Stimulated activated naive CD8-positive, alpha-beta T cell treated with anti-CD3 and anti-CD28 coated beads, Interleukin-15, amount 100 ng/mL, for 72 hours (primary cell): ENCODE data around the gene SPOCK1.

Source experiments
- ATAC-seq: fragments of 150-1000 bp; cut with Tn5 transposase; 2 replicates; pipeline ENCODE4 v1.10.0; 2021; ENCODE audit warnings: mild to moderate bottlenecking, moderate library complexity
- DNase-seq, 2 donors: peaks; one replicate each; pipeline ENCODE4 v3.0.0; 2021 to 2022
- H3K27ac Mint-ChIP-seq, 2 donors: one replicate each; pipeline ENCODE4 v1.8.0; 2022; ENCODE audit warnings: mild to moderate bottlenecking in 2 of 2, mixed read lengths in 2 of 2, moderate library complexity in 2 of 2
- H3K27me3 Mint-ChIP-seq: one replicate; pipeline ENCODE4 v1.8.0; 2022; ENCODE audit warnings: mixed read lengths
- H3K4me1 Mint-ChIP-seq: one replicate; pipeline ENCODE4 v1.8.0; 2022; ENCODE audit warnings: mild to moderate bottlenecking, mixed read lengths
- H3K4me3 Mint-ChIP-seq, 2 donors: one replicate each; pipeline ENCODE4 v1.8.0; 2022; ENCODE audit warnings: mild to moderate bottlenecking in 2 of 2, mixed read lengths in 2 of 2, moderate library complexity in 1 of 2
- H3K9me3 Mint-ChIP-seq, 2 donors: one replicate each; pipeline ENCODE4 v1.8.0; 2022; ENCODE audit warnings: mixed read lengths in 2 of 2

SPOCK1 gene

DNA sequence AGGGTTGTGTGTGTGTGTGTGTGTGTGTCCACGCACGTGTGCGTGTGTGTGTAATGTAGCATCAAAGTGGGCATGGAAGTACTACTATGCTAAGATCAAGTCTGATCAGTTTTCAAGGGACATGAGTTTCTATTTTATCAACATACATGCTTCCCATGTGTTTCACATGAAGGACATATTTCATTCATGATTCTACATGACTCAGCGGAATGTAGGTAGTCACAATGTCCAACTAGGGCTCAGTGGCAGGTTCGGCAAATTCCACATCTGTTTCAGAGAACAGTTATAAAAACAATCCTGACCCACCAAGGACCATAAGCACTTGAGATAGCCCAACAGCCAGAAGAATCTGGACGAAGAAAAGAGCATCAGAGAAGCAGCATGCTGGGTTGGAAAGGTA is 148.3 kb downstream of the SPOCK1 start:
- H3K27ac Mint-ChIP-seq, result no peak overlapping the region
- DNase-seq (no peak), ATAC-seq (no peak)
- H3K9me3 Mint-ChIP-seq, result no peaks in the 10 kb centered on the region
- H3K4me3 Mint-ChIP-seq, result no peak overlapping the region
- H3K27me3 Mint-ChIP-seq, result peaks cover 23% of the 10 kb centered on the region
- no peaks in the 10 kb centered on the region for H3K4me1 Mint-ChIP-seq

GRCh38 chr5:137348759-137349158 is 150.4 kb downstream of the SPOCK1 start:
- Mint-ChIP-seq H3K4me3 (no peak overlapping the region), H3K9me3 (no peaks in the 10 kb centered on the region), H3K27ac (no peak overlapping the region), H3K27me3 (peaks cover 14% of the 10 kb centered on the region), H3K4me1 (no peaks in the 10 kb centered on the region)
- DNase-seq (no peak), ATAC-seq (no peak)

- DNase-seq, result no peak
- Mint-ChIP-seq H3K27me3 (peaks cover 12% of the 10 kb centered on the region), H3K4me3 (no peak overlapping the region), H3K27ac (no peak overlapping the region), H3K4me1 (no peaks in the 10 kb centered on the region), H3K9me3 (no peaks in the 10 kb centered on the region)
- ATAC-seq, result no peak
Observed at GRCh38 chr5:137347865-137348264, 151.3 kb downstream of the SPOCK1 start.

DNA sequence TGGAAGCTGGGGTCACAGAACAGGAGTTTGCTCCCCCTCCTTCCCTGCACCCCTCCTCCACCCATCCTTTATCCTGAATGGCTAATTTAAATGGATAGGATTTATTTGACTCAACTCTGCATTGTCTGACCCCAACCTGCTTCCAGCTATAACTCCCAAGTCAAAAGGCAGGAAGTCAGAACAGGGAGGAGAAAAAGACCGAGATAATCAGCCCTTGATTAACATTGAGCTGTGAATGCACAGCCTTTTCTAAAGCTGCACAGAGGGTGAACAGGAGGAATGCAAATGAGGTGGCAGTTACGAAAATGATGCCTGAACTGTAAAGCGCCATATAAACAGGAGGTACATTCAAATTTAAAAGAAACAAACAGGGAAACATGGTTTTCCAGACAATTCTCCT is 152.8 kb downstream of the SPOCK1 start:
- Mint-ChIP-seq H3K4me3 (no peak overlapping the region), H3K9me3 (no peaks in the 10 kb centered on the region), H3K4me1 (no peaks in the 10 kb centered on the region), H3K27ac (no peak overlapping the region), H3K27me3 (peaks cover 12% of the 10 kb centered on the region)
- DNase-seq (no peak), ATAC-seq (no peak)

DNA sequence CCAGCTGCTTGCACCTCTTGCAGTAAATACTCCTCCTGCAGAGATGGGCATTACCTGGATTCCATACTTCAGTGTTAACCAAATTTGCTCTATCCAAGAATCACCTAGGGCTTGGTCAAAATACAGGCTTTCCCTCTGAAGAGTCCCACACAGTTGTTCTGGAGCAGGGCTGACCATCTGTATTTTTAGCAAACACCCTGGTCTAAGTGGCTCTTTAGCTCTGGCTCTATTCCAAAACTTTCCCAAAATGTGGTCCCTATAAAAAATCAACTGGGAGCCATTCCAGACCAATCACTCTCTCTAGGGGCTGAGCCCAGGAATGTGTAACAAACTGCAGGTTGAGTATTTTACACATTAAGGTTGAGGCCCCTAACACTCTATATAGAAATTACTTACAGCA is 153.7 kb downstream of the SPOCK1 start:
- ATAC-seq, result no peak
- H3K27ac Mint-ChIP-seq, result no peak overlapping the region

DNA sequence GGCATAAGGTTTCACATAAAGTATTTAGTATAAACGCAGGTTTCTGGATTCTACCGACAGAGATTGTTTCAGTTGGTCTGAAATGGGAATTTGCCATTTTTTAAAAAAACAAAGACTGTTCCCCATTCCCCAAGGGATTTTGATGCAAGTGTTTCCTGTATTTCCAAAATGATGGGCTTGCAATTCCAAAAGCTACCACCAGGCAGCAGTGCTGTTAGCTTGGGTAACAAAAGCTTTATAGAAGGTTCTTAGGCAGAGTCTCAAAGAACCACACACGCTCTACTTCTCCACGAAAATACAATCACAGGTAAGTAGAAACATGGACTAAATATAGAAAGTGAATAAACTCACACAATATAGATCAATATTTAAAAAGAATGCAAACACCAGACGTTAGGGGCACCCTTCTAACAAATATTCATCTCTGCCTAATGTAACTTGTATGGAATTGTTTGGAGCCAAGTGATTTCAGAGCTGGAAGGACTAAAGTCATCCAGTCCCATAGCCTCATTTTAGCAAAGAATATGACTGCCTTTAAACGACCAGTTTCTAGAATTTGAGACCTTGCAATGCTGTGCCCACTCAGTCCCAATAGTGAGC is 154.3 kb downstream of the SPOCK1 start:
- Mint-ChIP-seq H3K9me3 (no peaks in the 10 kb centered on the region), H3K4me1 (no peaks in the 10 kb centered on the region), H3K27me3 (peaks cover 12% of the 10 kb centered on the region), H3K27ac (no peak overlapping the region), H3K4me3 (no peak overlapping the region)
- ATAC-seq, result no peak
- DNase-seq, result peak in 1 of 2 donors; percentile 4

More for the DNA sequence above, 153.7 kb downstream of the SPOCK1 start:
- Mint-ChIP-seq H3K9me3 (no peaks in the 10 kb centered on the region), H3K27me3 (peaks cover 12% of the 10 kb centered on the region), H3K4me3 (no peak overlapping the region), H3K4me1 (no peaks in the 10 kb centered on the region)
- no peak for DNase-seq

DNA sequence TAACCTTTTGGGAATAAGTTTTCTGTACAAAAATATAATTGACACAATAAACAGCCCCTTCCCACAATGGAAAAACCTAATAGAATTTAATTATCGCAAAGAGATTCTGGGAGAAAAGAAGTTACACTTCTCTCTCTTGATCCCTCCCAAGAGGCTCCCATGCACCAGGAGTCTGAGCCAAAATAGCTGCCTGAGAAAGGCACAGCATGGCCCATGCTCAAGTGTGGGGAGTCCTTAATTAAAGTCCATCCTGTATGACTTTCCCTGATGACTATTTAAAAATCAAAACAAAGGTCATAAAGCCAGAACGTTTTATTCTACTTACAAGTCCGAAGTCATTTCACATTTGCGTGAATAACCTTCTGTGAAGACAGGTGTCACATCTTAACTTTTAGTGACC is 155.1 kb downstream of the SPOCK1 start:
- DNase-seq (no peak), ATAC-seq (no peak)
- Mint-ChIP-seq H3K27me3 (peaks cover 12% of the 10 kb centered on the region), H3K9me3 (no peaks in the 10 kb centered on the region), H3K27ac (no peak overlapping the region), H3K4me3 (no peak overlapping the region), H3K4me1 (no peaks in the 10 kb centered on the region)

- Mint-ChIP-seq H3K4me3 (no peak overlapping the region), H3K27ac (no peak overlapping the region), H3K9me3 (no peaks in the 10 kb centered on the region), H3K27me3 (peaks cover 12% of the 10 kb centered on the region), H3K4me1 (no peaks in the 10 kb centered on the region)
- ATAC-seq (no peak), DNase-seq (no peak)
Observed at GRCh38 chr5:137342764-137343163, 156.4 kb downstream of the SPOCK1 start.

GRCh38 chr5:137341831-137342230 is 157.3 kb downstream of the SPOCK1 start:
- DNase-seq (no peak), ATAC-seq (no peak)
- no peak overlapping the region for H3K27ac Mint-ChIP-seq
- H3K4me3 Mint-ChIP-seq, result no peak overlapping the region
- H3K9me3 Mint-ChIP-seq, result no peaks in the 10 kb centered on the region
- peaks cover 12% of the 10 kb centered on the region for H3K27me3 Mint-ChIP-seq
- H3K4me1 Mint-ChIP-seq, result no peaks in the 10 kb centered on the region

GRCh38 chr5:137340881-137341280 is 158.2 kb downstream of the SPOCK1 start:
- H3K27ac Mint-ChIP-seq, result no peak overlapping the region
- no peak overlapping the region for H3K4me3 Mint-ChIP-seq
- peaks cover 7% of the 10 kb centered on the region for H3K27me3 Mint-ChIP-seq
- no peaks in the 10 kb centered on the region for H3K9me3 Mint-ChIP-seq
- ATAC-seq (no peak), DNase-seq (no peak)
- H3K4me1 Mint-ChIP-seq, result no peaks in the 10 kb centered on the region

DNA sequence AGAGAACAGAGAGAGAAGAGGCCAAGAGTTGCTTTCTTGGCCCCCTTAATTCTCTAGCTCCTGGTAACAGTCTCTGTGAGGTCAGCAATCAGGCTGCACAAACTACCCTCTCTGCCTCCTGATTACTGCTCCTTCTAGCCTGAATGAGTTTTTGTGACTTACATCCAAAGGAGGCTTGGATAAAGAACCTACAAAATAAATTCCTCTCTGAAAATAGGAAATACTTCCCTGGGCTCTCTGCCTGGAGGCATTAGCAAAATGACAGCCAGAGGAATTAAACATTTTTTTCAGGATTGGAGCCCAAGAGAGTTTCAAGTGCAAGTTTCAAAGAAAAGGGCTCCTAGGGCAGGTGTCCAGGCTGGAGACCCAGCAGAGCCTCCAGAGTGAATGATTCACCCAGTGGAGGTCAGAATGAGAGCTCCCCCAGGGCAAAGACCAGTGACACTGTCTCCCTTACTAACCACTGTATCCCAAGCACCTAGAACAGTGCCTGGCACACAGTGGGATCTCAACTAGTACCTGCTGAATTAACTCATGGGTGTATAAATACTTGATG is 162.5 kb downstream of the SPOCK1 start:
- Mint-ChIP-seq H3K27ac (no peak overlapping the region), H3K9me3 (no peaks in the 10 kb centered on the region), H3K4me3 (no peak overlapping the region), H3K4me1 (no peaks in the 10 kb centered on the region), H3K27me3 (no peaks in the 10 kb centered on the region)
- DNase-seq (no peak), ATAC-seq (no peak)

GRCh38 chr5:137336161-137336560 is 163.0 kb downstream of the SPOCK1 start:
- no peaks in the 10 kb centered on the region for H3K4me1 Mint-ChIP-seq
- no peaks in the 10 kb centered on the region for H3K27me3 Mint-ChIP-seq
- no peaks in the 10 kb centered on the region for H3K9me3 Mint-ChIP-seq
- no peak overlapping the region for H3K4me3 Mint-ChIP-seq
- no peak for ATAC-seq
- no peak for DNase-seq
- H3K27ac Mint-ChIP-seq, result no peak overlapping the region

- Mint-ChIP-seq H3K4me1 (no peaks in the 10 kb centered on the region), H3K9me3 (no peaks in the 10 kb centered on the region), H3K4me3 (no peak overlapping the region), H3K27ac (no peak overlapping the region), H3K27me3 (no peaks in the 10 kb centered on the region)
- DNase-seq (no peak), ATAC-seq (no peak)
Observed at GRCh38 chr5:137335493-137335892, 163.6 kb downstream of the SPOCK1 start.

DNA sequence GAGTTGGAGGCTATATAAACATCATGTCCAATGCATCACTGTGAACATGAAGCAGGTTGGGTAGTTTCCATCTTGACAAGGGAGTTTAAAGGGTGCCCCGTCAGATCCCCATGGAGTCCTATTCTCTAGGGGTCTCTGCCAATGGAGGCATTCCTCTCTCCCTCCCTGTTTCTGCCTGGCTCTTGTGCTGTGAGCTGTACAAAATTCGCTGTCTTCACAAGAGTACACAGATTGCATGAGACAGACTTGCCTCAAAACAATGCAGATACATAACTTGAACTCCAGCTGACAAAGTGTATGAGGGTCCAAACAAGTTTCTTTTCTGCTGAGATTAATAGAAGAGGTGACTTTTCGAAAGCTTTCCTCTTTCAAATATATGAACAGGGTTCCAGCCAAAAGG is 165.2 kb downstream of the SPOCK1 start:
- Mint-ChIP-seq H3K9me3 (no peaks in the 10 kb centered on the region), H3K27ac (peak overlapping the region in 1 of 2 donors; percentile 59), H3K27me3 (no peaks in the 10 kb centered on the region), H3K4me3 (no peak overlapping the region), H3K4me1 (no peaks in the 10 kb centered on the region)
- DNase-seq, result no peak
- no peak for ATAC-seq

GRCh38 chr5:137333475-137333874 is 165.7 kb downstream of the SPOCK1 start:
- H3K4me3 Mint-ChIP-seq, result no peak overlapping the region
- H3K9me3 Mint-ChIP-seq, result no peaks in the 10 kb centered on the region
- no peaks in the 10 kb centered on the region for H3K27me3 Mint-ChIP-seq
- ATAC-seq, result no peak
- no peak overlapping the region for H3K27ac Mint-ChIP-seq
- no peak for DNase-seq
- no peaks in the 10 kb centered on the region for H3K4me1 Mint-ChIP-seq

GRCh38 chr5:137332296-137332695 is 166.8 kb downstream of the SPOCK1 start:
- ATAC-seq, result no peak
- no peak overlapping the region for H3K27ac Mint-ChIP-seq
- no peaks in the 10 kb centered on the region for H3K9me3 Mint-ChIP-seq
- no peaks in the 10 kb centered on the region for H3K27me3 Mint-ChIP-seq
- no peak overlapping the region for H3K4me3 Mint-ChIP-seq
- H3K4me1 Mint-ChIP-seq, result no peaks in the 10 kb centered on the region
- no peak for DNase-seq
